ENCODE data around the gene SFN. TPM values are rescaled to one million over a fixed set of nuclear protein-coding genes. Genes with fewer than 3 reads are reported as not detected.

Gene SFN
- total and polyA plus RNA-seq, 10 donors: 0.27 to 0.80 (median 0.61) TPM; not detected in 3

- peak; percentile 95 for DNase-seq
- 0 to 2% (median 1%) methylated on average over 28 to 107 of the region's 107 CpGs for WGBS, 5 donors
- peaks cover 32 to 70% (median 56%) of the 10 kb centered on the region in 6 donors for H3K4me1 ChIP-seq
- no peaks in the 10 kb centered on the region for H3K9me3 ChIP-seq
- peak within 1 kb of the TSS; percentile 42 to 87 (median 64) for H3K4me3 ChIP-seq
- H3K27ac ChIP-seq: peak within 1 kb of the TSS; percentile 53 to 94 (median 86)
- H3K27me3 ChIP-seq (replicated peaks in 1 of 7): no peaks in the 10 kb centered on the region
- peaks cover 0 to 12% (median 2%) of the 10 kb centered on the region in 6 donors for H3K36me3 ChIP-seq
- intact Hi-C loops (cut with DNase I; ENCODE audit: low total_unique reads): no loop called here
- peak; percentile 12 to 60 (median 54) for TF ChIP-seq POLR2AphosphoS5 (IDR thresholded peaks at IDR 0.05)
- peak in 1 of 3 donors; percentile 64 for TF ChIP-seq POLR2A (IDR thresholded peaks at IDR 0.05)
- TF ChIP-seq, protein P1, sequence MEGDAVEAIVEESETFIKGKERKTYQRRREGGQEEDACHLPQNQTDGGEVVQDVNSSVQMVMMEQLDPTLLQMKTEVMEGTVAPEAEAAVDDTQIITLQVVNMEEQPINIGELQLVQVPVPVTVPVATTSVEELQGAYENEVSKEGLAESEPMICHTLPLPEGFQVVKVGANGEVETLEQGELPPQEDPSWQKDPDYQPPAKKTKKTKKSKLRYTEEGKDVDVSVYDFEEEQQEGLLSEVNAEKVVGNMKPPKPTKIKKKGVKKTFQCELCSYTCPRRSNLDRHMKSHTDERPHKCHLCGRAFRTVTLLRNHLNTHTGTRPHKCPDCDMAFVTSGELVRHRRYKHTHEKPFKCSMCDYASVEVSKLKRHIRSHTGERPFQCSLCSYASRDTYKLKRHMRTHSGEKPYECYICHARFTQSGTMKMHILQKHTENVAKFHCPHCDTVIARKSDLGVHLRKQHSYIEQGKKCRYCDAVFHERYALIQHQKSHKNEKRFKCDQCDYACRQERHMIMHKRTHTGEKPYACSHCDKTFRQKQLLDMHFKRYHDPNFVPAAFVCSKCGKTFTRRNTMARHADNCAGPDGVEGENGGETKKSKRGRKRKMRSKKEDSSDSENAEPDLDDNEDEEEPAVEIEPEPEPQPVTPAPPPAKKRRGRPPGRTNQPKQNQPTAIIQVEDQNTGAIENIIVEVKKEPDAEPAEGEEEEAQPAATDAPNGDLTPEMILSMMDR (IDR thresholded peaks at IDR 0.05 in 8 of 11, conservative IDR thresholded peaks at IDR 0.05 in 3 of 11): peak in 10 of 11 experiments; percentile 32 to 77 (median 58)
These were observed 36.5 kb upstream of the SFN start, which contains the start of gene ZDHHC18 for GRCh38 chr1:26826261-26827105. TSS of gene ZDHHC18 (plus strand) at chr1:26826688. CDS start at chr1:26826805, 117 bp downstream.

GRCh38 chr1:26827106-26827604 lies 35.8 kb upstream of the SFN start:
- H3K36me3 ChIP-seq: peaks cover 0 to 18% (median 4%) of the 10 kb centered on the region in 6 donors
- peaks cover 32 to 71% (median 61%) of the 10 kb centered on the region in 6 donors for H3K4me1 ChIP-seq
- H3K4me3 ChIP-seq: peak overlapping the region; percentile 42 to 87 (median 64)
- TF ChIP-seq POLR2AphosphoS5 (IDR thresholded peaks at IDR 0.05) (no peak), POLR2A (IDR thresholded peaks at IDR 0.05) (no peak)
- TF ChIP-seq, protein P1 (IDR thresholded peaks at IDR 0.05 in 8 of 11, conservative IDR thresholded peaks at IDR 0.05 in 3 of 11): no peak
- no peaks in the 10 kb centered on the region for H3K9me3 ChIP-seq
- 3 to 5% (median 4%) methylated on average over 16 to 17 of the region's 17 CpGs for WGBS, 5 donors
- peak; percentile 82 for DNase-seq
- peak overlapping the region; percentile 38 to 94 (median 86) for H3K27ac ChIP-seq
- H3K27me3 ChIP-seq (replicated peaks in 1 of 7): no peaks in the 10 kb centered on the region
- intact Hi-C loops (cut with DNase I; ENCODE audit: low total_unique reads): no loop called here

- intact Hi-C loops (cut with DNase I; ENCODE audit: low total_unique reads): no loop called here
- 40 to 55% (median 50%) methylated on average over 11 of the region's 11 CpGs for WGBS, 5 donors
- Histone ChIP-seq H3K9me3 (no peaks in the 10 kb centered on the region), H3K27ac (peak overlapping the region; percentile 38 to 94 (median 86)), H3K27me3 (replicated peaks in 1 of 7) (no peaks in the 10 kb centered on the region), H3K4me1 (peaks cover 32 to 76% (median 66%) of the 10 kb centered on the region in 6 donors), H3K36me3 (peaks cover 0 to 23% (median 9%) of the 10 kb centered on the region in 6 donors), H3K4me3 (peak overlapping the region; percentile 42 to 87 (median 64))
- DNase-seq: peak; percentile 73
- TF ChIP-seq POLR2AphosphoS5 (IDR thresholded peaks at IDR 0.05) (no peak), POLR2A (IDR thresholded peaks at IDR 0.05) (no peak)
- TF ChIP-seq, protein P1 (IDR thresholded peaks at IDR 0.05 in 8 of 11, conservative IDR thresholded peaks at IDR 0.05 in 3 of 11): no peak
These were observed 35.3 kb upstream of the SFN start for GRCh38 chr1:26827663-26828062.
